ENCODE results near the gene RANBP1. TPM values are rescaled to one million over a fixed set of nuclear protein-coding genes. Genes with fewer than 3 reads are reported as not detected.

Gene RANBP1
- total and polyA plus RNA-seq, 9 of the 15 experiments (the other 6 are each of a cell fraction or from before 2014, with no cell fraction given): 162 to 2,891 (median 1,289) TPM

GRCh38 chr22:20084547-20085413, 31.1 kb upstream of the RANBP1 start (continued):
- TF ChIP-seq HMGXB4 (CRISPR knock-in tag; IDR thresholded peaks at IDR 0.05) (peak; percentile 98), ZNF551 (CRISPR knock-in tag; IDR thresholded peaks at IDR 0.05) (no peak), SRSF7 (optimal IDR thresholded peaks at IDR 0.05; ENCODE audit: low read depth, low read length) (no peak), RBFOX2 (IDR thresholded peaks at IDR 0.05; ENCODE audit: low read depth, low read length) (no peak), DEAF1 (CRISPR knock-in tag; IDR thresholded peaks at IDR 0.05) (peak; percentile 52), SNIP1 (IDR thresholded peaks at IDR 0.05; ENCODE audit: low read depth) (no peak), RREB1 (CRISPR knock-in tag; IDR thresholded peaks at IDR 0.05) (no peak), ZNF707 (CRISPR knock-in tag; conservative IDR thresholded peaks at IDR 0.05) (no peak), ZFP1 (CRISPR knock-in tag; IDR thresholded peaks at IDR 0.05) (no peak), NCOR1 (IDR thresholded peaks at IDR 0.05) (no peak), PURB (CRISPR knock-in tag; IDR thresholded peaks at IDR 0.05; ENCODE audit: low read depth) (no peak), MAFG (tag; conservative IDR thresholded peaks at IDR 0.05) (no peak), HOXB6 (CRISPR knock-in tag; IDR thresholded peaks at IDR 0.05; ENCODE audit: borderline replicate concordance) (0 out of 2 replicates have a peak, but pooled peaks have one; percentile 27), XRCC5 (IDR thresholded peaks at IDR 0.05; ENCODE audit: low read depth, low read length) (no peak), CREM (IDR thresholded peaks at IDR 0.05; ENCODE audit: low read depth) (no peak), CHAMP1 (IDR thresholded peaks at IDR 0.05) (no peak)

Measured in K562 (cell line).